Stimulated activated CD4-positive, alpha-beta T cell treated with anti-CD3 and anti-CD28 coated beads, Interleukin-15, amount 100 ng/mL, for 48 hours (primary cell): Measurements from ENCODE around the gene PROB1.
"Not testable (repeated sequence)": the region's sequence is repeated elsewhere in the genome, so short reads cannot be mapped to it uniquely, and the experiment has no call there.

ENCODE experiments used
- DNase-seq, 2 donors: peaks; one replicate each; pipeline ENCODE4 v3.0.0-alpha.2; 2020; ENCODE audit warnings: low read depth in 2 of 2

PROB1 gene

DNA sequence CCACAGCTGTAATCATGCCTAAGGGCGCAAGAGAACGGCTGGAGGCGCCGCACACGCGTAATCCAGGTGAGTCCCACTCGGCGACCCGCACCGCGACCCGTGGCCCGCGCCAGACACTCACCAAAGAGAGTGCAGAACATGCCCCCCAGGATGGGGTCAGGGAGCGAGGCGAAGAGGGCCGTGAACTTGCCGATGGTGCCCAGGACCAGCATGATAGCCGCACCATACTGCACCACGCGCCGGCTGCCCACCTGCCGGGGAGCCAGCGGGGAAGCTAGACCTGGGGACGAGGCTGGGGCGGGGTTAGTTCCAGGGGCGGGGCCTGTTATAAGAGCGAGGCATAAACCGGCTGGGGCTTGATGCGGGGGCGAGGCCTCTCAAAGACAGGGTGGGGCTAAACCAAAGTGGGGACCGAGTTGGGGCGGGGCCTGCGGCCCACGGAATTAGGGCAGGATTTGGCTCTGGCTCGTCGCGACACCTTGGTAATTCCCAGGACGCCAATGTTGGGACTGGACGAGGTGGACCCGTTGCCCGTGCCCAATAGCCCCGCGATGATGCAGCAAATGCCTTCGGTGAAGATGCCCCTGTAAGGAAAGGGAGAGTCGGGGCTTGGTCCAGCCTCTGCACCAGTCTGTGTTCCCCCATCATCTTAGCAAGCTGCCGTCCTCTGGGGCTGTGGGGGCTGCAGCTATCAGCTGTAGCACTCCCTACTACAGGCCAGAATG, 16.6 kb downstream of the PROB1 start:
- no peak for DNase-seq

DNA sequence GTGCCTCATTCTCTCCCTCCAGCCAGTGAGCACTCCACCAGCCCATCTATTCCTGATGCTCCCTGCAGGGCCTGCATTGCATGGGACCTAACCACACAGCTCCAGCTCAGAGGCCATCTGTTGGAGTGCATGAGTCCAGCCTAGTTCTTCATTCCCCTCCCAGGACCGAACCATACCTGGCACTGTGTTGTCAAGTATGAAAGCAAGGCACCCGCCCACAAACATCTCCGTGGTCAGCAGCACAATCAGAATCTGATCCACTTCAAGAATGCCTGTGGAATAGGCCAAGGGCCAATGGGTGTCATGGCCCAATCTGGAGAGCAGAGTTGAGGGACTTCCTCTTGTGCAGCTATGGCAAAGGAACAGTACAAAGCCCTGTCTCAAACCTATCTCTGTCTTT, 17.7 kb downstream of the PROB1 start:
- DNase-seq = no peak

DNA sequence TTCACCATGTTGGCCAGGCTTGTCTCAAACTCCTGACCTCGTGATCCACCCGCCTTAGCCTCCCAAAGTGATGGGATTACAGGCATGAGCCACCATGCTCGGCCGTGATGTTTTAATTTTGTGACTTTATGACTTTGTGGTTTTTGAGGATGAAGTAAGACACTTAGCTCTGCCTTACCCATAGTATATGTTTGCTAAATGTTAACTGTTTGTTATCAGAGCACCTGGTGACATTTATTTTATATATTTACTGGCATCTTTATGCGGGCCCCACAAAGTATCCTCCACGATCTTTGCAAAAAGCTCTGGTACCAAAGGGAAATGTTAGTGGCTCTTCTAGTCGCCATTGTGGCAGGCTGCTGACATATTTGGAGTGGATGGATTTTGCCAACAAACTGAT, 18.5 kb downstream of the PROB1 start:
- no peak for DNase-seq

DNA sequence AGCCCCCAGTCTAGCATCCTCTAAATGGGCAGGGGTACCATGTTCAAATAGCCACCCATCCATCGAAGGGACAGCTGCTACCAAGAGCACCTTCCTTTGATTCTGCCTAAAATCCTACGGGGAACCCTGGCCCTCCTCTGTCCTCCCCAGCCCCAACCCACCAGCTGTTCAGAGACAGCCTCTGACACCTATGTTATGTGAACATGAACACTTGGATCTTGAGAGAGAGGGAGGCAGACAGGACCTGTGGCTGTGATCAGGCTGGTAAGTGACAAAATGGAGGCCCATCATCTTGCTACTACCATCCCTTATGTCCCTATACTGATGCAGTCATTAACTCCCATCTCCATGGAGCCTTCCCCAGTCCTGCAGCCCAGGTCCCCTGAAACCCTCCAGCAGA, 20.0 kb downstream of the PROB1 start:
- no peak for DNase-seq

DNA sequence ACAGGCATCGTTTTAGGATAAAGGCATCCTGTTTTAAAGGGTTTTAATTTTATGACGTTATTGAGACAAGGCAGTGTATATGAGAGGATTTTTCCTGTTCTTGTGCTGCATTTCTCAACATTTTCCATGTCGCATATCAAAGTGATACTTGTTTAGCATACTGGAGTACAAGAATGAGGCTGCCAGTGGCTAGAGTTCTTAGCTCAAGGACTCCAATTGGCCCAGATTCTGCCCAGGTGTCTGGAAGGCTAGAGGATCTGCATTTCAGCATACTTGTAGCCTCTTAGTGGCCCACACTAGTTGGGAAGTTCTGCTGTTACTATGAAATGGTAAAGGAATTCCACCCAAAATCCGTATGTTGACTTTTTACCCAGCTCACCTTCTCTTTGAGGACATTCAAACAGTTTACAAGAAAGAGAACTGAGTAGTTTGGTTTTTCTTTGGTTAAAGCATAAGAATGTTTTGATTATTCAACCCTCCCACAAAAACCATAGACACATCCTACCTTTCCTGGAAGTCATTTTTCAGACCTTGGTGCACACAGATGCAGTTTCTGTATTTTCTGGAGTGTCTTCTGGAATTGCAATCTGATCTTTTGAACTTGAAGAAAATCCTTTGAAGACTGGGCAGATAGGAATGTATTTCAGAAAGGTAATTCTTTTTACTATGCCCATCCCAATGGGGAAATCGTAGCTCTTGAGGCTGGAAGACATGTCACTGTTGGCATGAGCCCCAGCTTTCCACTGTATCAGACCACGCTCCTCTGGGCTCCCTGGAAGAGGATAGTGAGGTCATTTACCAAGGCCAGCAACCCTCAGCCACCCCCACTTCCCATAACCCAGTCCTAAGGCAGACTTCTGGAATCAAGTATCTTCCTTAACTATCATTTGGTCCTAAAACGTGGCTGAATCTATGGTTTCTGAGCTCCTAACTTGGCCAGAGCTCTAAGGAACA, 23.1 kb downstream of the PROB1 start:
- no peak for DNase-seq

DNA sequence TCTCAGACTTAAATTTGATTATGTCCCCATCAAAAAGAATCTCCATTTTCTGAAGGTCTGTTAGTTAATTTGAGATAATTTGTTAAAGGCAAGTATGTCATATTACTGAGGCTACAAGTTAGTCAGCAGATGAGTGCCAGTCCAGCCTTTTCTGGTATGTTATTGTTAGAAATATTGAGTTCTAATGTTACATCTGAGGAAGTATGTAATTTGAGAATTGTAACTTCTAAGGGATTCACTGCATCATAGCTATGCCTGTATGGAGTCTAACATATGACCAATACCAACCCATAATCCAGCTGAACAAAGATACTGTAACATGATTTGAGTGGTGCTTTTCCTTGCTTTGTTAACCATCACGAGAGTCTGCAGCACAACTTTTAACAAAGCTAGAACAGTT, 25.7 kb downstream of the PROB1 start:
- DNase-seq = no peak

DNA sequence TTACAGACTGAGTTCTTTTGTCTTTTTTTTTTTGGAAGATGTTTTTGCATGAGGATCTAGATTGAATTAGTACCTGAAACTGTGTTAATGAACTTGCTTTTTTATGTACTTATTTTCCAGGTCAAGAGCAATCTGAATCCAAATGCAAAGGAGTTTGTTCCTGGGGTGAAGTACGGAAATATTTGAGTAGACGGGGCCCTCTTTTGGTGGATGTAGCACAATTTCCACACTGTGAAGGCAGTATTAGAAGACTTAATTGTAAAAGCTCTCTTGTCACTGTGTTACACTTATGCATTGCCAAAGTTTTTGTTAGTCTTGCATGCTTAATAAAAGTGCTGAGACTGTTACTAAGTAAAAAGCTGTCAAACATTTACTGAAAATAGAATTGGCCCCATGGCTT, 26.3 kb downstream of the PROB1 start:
- DNase-seq = no peak

DNA sequence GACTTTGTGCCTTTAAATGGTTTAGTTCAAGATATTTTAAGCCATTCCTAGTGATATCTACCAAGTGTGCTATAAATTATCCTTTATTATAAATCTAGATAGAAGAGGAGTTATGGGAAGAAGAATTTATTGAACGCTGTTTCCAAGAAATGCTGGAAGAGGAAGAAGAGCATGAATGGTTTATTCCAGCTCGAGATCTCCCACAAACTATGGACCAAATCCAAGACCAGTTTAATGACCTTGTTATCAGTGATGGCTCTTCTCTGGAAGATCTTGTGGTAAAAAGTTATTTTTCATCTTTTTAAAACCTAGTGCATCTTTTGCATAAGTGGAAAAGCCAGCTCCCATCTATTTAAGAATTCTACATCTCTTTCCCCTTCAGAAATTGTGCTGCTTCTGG, 30.4 kb downstream of the PROB1 start:
- no peak for DNase-seq

DNA sequence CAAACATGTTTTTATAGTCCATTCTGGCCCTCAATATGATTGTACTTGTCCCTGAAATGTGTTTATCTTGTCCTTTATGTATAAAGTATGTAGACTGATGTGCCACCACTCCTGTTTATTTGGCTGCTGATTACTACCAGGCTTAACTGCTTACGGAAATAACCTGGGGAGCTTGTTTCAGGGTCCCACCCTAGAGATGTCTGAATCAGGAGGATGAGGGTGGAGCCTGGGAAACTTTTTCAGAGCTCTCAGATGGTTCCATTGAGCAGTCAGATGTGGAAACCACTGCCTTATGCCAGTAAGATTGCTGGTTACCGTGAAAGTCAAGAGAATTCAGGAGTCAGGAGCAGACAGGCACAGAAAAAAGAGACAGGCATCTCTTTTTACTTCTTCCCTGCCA, 31.0 kb downstream of the PROB1 start:
- DNase-seq = no peak

DNA sequence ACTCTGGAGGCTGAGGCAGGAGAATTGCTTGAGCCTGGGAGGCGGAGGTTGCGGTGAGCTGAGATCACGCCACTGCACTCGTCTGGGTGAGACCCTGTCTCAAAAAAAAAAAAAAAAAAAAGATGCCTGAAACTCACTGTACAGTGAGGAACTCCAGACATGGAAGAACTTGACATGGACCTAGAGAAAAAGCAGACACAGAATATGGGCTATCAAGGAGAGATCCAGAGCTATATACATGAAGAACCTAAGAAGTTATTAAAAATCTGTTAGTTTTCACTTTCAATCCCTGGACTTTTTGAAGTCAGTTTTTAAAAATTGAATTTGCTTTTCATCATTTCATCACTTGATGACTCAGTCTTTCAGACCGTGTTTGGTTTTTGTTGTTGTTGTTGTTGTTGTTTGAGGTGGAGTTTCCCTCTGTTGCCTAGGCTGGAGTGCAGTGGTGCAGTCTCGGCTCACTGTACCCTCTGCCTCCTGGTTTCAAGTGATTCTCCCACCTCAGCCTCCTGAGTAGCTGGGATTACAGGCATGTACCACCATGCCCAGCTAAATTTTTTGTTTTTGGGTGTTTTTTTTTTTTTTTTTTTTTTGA, 33.0 kb downstream of the PROB1 start:
- no peak for DNase-seq

DNA sequence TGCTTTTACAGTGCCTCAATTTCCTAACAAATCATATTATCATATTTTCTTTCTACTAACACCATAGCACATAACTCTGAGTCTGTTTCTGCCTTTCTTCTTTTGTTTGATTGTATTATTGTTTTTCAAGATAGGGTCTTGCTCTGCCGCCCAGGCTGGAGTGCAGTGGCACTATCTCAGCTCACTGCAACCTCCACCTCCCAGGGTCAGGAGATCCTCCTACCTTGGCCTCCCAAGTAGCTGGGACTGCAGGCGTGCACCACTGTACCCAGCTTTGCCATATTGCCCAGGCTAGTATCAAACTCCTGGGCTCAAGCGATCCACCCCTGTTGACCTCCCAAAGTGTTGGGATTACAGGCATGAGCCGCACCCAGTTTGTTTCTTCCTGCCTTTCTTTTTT, 34.5 kb downstream of the PROB1 start:
- no peak for DNase-seq

DNA sequence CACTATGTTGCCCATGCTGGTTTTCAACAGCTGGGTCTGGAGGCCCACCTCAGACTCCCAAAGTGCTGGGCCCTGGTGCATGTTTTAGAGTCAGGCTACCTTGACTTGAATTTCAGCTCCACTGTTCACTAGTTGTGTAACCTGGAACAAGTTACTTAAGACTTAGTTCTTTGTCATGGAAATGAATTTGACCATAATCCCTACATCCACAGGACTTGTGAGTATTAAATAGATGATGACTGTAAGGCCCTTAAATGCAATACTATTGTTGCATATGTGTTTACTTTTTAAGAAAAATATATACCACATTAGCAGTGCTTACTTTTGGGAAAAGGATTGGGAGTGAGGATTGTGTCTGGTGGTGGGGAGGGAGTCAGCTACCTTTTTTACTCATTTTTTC, 36.8 kb downstream of the PROB1 start:
- no peak for DNase-seq

DNA sequence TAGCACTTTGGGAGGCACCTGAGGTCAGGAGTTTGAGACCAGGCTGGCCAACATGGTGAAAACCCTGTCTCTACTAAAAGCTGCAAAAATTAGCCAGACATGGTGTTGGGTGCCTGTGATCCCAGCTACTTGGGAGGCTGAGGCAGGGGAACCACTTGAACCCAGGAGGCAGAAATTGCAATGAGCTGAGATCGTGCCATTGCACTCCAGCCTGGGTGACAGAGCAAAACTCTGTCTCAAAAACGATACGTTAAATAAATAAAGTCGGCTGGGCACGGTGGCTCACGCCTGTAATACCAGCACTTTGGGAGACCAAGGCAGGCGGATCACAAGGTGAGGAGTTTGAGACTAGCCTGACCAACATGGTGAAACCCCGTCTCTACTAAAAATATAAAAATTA, 39.0 kb downstream of the PROB1 start:
- DNase-seq = not testable (repeated sequence)

DNA sequence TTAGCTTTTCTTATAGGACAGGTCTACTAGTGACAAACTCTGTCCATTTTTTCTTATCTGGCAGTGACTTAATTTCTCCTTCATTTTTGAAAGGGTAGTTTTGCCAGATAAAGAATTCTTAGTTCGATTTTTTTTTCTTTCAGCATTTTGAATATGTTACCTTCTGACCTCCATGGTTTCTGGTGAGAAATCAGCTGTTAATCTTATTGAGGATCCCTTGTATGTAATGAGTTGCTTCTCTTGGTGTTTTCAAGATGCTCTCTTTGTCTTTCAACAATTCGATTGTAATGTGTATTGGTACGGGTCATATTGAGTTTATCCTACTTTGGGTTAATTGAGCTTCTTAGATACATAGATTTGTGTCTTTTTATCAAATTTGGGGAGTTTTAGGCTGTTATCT, 40.7 kb downstream of the PROB1 start:
- no peak for DNase-seq

DNA sequence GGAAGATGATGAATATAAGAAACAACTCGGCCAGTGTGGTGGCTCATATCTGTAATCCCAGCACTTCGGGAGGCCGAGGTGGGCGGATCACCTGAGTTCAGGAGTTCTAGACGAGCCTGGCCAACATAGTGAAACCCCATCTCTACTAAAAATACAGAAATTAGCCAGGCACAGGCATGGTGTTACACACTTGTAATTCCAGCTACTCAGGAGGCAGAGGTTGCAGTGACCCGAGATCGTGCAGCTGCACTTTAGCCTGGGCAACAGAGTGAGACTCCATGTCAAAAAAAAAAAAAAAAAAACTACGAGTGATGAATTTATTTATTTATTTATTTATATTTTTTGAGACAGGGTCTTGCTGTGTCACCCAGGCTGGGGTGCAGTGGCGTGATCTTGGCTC, 47.0 kb downstream of the PROB1 start:
- DNase-seq = not testable (repeated sequence)

DNA sequence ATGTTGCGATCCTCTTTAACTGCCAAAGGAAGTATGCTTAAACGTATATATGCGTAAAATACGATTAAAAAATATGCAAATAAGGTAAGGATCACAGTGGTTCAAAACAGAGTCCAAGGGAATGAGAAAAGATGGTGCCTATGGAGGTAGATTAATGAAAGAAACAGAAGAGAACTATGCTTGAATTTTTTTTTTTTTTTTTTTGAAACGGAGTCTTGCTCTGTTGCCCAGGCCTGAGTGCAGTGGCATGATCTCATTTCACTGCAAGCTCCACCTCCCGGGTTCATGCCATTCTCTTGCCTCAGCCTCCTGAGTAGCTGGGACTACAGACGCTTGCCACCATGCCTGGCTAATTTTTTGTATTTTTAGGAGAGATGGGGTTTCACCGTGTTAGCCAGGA, 49.5 kb downstream of the PROB1 start:
- not testable (repeated sequence) for DNase-seq

DNA sequence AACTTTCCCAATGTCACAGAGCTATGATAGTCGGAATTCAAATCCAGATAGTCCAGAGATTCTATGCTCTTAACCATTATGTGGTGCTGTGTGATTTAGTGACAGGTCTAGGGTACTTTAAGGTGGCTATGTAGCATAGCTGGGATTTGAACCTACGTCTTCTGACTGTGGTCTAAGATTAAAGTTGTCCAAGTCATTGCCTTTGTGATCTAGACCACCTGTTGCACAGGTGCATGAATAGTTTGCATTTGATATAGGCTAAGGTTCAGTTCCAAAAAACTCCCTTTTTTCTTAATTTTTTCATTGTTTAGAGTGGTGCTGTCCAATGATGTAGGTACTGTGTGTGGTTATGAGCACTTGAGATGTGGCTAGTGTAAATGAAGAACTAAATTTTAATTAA, 50.7 kb downstream of the PROB1 start:
- no peak for DNase-seq

DNA sequence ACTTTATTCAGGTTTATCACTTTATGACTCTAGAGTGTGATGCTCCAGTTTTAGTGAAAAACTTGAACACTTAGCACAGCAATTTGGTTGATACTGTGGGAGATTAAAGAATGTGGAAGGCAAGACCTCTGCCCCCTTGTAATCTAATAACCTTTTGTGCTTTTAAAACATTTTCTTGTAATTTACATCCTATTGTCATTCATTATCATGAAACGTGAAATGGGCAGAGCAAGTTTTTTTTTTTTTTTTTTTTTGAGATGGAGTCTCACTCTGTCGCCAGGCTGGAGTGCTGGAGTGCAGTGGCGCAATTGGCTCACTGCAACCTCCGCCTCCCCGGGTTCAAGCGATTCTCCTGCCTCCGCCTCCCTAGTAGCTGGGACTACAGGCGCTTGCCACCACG, 51.4 kb downstream of the PROB1 start:
- no peak for DNase-seq

DNA sequence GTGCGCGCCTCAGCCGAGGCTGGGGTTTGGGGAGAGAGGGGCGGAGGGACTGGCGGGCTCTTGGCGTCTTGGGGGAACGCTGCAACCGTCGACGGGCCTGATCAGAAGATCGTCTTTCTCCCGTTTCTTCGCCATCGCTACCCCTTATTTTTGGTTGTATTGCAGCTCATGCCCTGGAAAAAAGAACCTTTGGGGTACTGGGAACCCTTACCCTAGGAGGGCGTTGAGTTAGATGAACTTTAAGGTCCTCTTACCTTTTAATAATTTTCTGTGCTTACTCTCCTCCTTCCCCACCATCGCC, 52.5 kb downstream of the PROB1 start:
- no peak for DNase-seq

DNA sequence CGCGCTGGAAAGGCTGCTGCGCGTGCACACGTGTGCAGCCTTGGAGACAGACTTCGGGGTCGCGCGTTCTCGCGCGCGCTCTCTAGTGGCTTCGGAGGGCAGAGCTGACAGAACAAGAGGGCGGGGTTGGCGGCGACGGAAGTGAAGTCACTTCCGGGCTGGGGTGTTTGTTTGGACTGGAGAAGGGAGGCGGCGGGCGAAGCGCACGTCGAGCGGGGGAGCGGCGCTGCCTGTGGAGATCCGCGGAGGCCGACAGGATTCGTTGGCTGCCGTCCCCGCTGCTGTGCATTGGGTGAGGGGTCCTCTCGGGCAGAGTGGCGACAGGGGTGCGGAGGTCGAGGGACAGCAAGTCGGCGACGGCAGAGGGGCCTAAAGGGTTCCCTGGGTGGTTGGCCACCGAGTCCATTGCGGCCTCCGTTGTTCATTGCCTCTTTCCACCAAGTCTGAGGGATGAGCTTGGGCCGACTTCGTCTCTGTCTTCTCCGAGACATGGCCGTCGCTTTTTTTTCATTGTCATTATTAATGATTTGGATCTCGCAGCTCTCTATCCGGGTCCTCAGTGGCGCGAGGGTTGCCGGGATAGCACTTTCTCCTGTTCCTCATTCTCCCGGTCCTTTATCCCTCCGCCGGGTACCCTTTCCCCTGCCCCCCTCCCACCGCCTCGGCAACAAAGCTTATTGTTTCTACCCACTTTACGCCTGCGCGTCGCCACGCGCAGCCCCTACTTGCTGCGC, 53.0 kb downstream of the PROB1 start, which contains the start of gene PAIP2:
Gene PAIP2 (plus strand): TSS at position 166 of the 734 bp plus-strand sequence. CDS start 21,931 bp downstream, outside the sequence.
- DNase-seq = peak; percentile 96 to 97

DNA sequence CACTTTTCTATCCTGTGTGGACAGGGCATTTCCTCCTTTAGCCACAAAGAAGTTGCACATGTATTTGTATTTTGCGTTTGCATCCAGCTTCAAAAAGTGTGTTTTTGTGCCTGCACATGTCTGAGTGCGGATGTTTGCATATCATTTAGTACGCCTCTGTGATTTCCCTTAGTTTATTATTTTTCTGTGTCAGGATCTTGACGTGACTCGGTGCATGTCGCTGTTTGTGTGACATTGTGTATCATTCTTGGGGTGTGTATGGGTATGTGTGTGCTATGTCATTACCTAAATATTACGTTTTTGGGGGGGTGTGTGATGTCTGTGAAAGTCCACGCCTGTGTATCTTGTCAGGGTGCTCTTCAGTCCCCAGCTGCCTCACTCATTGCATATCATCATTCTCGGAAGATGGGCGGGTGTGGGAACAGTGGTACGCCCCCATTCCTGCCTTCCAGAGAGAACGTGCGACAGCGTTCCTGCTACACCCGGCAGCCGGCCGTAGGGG, 53.7 kb downstream of the PROB1 start:
- no peak for DNase-seq
